NCI-H2107 treated with DMSO at 0.1 percent for 48 hours (cell line): ENCODE measurements around the gene EEA1.

Experiments
- DNase-seq: peaks from one replicate; lab custom pipeline; 2025; ENCODE audit not compliant: unreplicated experiment; lab: John Stamatoyannopoulos, UW

The EEA1 gene

GRCh38 chr12:92897844-92898243 lies 31.3 kb downstream of the EEA1 start:
- no peak for DNase-seq

GRCh38 chr12:92890601-92891106 lies 38.4 kb downstream of the EEA1 start:
- no peak for DNase-seq

GRCh38 chr12:92886131-92886530 lies 43.0 kb downstream of the EEA1 start:
- DNase-seq = no peak

- DNase-seq = no peak
Observed at GRCh38 chr12:92879698-92880322, 49.3 kb downstream of the EEA1 start.

- DNase-seq = no peak
Observed at GRCh38 chr12:92877904-92878303, 51.2 kb downstream of the EEA1 start.

- no peak for DNase-seq
Observed at GRCh38 chr12:92876496-92876895, 52.6 kb downstream of the EEA1 start.

GRCh38 chr12:92871116-92871515 lies 58.0 kb downstream of the EEA1 start:
- no peak for DNase-seq

GRCh38 chr12:92866418-92866817 lies 62.7 kb downstream of the EEA1 start:
- DNase-seq = no peak

- no peak for DNase-seq
Observed at GRCh38 chr12:92863251-92863650, 65.8 kb downstream of the EEA1 start.

- no peak for DNase-seq
Observed at GRCh38 chr12:92861381-92861780, 67.7 kb downstream of the EEA1 start.

- no peak for DNase-seq
Observed at GRCh38 chr12:92860521-92860920, 68.6 kb downstream of the EEA1 start.

- peak; percentile 97 for DNase-seq
Observed at GRCh38 chr12:92859650-92860386, 69.3 kb downstream of the EEA1 start.

- no peak for DNase-seq
Observed at GRCh38 chr12:92857818-92858217, 71.3 kb downstream of the EEA1 start.

- DNase-seq = no peak
Observed at GRCh38 chr12:92854344-92854743, 74.8 kb downstream of the EEA1 start.

GRCh38 chr12:92848740-92849139 lies 80.4 kb downstream of the EEA1 start:
- no peak for DNase-seq

- no peak for DNase-seq
Observed at GRCh38 chr12:92847368-92847767, 81.7 kb downstream of the EEA1 start.

GRCh38 chr12:92845329-92845728 lies 83.8 kb downstream of the EEA1 start:
- DNase-seq = no peak

GRCh38 chr12:92844151-92844763 lies 84.8 kb downstream of the EEA1 start:
- no peak for DNase-seq

- DNase-seq = no peak
Observed at GRCh38 chr12:92829686-92830282, 99.3 kb downstream of the EEA1 start.

- DNase-seq = no peak
Observed at GRCh38 chr12:92828565-92828964, 100.5 kb downstream of the EEA1 start.

GRCh38 chr12:92827836-92828431 lies 101.2 kb downstream of the EEA1 start:
- DNase-seq = peak; percentile 21
